ENCODE data around the gene CPA3. TPM values are rescaled to one million over a fixed set of nuclear protein-coding genes. Genes with fewer than 3 reads are reported as not detected.

The CPA3 gene
- total RNA-seq, 1 donor from 2014 or later: 1.4 TPM

DNA sequence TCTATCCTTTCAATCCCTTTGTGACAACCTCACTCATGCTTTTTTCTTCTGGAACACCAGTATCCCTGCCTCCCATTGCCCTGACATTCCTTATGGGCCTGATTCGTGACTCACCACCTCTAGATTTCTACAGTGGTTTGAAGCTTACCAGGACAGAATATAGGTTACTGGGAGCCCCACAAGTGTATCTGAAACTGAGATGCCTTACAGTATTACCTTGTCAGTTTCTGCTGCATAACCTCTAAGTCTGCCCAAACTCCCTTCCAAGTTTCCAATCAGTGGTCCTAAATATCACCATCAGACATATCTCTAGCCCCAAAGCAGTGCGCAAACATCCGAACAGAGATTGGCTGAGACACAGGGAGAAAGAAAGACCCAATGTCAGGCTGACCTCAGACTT lies 31.9 kb upstream of the CPA3 start:
- H3K4me3 ChIP-seq: no peak overlapping the region
- DNase-seq: no peak
- TF ChIP-seq, protein P1, sequence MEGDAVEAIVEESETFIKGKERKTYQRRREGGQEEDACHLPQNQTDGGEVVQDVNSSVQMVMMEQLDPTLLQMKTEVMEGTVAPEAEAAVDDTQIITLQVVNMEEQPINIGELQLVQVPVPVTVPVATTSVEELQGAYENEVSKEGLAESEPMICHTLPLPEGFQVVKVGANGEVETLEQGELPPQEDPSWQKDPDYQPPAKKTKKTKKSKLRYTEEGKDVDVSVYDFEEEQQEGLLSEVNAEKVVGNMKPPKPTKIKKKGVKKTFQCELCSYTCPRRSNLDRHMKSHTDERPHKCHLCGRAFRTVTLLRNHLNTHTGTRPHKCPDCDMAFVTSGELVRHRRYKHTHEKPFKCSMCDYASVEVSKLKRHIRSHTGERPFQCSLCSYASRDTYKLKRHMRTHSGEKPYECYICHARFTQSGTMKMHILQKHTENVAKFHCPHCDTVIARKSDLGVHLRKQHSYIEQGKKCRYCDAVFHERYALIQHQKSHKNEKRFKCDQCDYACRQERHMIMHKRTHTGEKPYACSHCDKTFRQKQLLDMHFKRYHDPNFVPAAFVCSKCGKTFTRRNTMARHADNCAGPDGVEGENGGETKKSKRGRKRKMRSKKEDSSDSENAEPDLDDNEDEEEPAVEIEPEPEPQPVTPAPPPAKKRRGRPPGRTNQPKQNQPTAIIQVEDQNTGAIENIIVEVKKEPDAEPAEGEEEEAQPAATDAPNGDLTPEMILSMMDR (IDR thresholded peaks at IDR 0.05; ENCODE audit: borderline replicate concordance): no peak
- intact Hi-C loops (cut with micrococcal nuclease): no loop called here
- no peaks in the 10 kb centered on the region for H3K27me3 ChIP-seq (ENCODE audit: low read depth)
- H3K9me3 ChIP-seq (replicated peaks): no peaks in the 10 kb centered on the region
- no peaks in the 10 kb centered on the region for H3K36me3 ChIP-seq
- no peaks in the 10 kb centered on the region for H3K4me1 ChIP-seq
- H3K27ac ChIP-seq (replicated peaks): no peak overlapping the region

DNA sequence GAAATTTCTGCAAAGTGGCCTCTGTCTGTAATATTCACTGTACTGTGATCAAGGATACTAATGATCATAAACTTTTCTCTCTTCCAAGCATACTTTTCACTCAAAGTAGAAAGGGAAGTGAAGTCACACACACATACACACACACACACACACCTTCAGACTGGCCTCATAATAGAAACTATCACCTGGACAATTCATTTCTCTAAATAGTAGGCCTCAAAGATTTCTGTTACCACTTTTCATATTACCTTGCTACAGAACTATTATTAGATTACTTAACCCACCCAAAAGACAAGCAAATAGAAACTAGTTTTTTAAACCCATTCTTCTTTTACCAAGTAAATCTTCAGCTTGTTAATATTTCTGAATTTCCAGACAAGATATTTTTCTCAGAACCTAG lies 25.3 kb upstream of the CPA3 start:
- TF ChIP-seq, protein P1 (IDR thresholded peaks at IDR 0.05; ENCODE audit: borderline replicate concordance): no peak
- no peaks in the 10 kb centered on the region for H3K4me1 ChIP-seq
- intact Hi-C loops (cut with micrococcal nuclease): no loop called here
- H3K9me3 ChIP-seq (replicated peaks): no peaks in the 10 kb centered on the region
- DNase-seq: no peak
- peaks cover 8% of the 10 kb centered on the region for H3K27me3 ChIP-seq (ENCODE audit: low read depth)
- no peak overlapping the region for H3K4me3 ChIP-seq
- H3K27ac ChIP-seq (replicated peaks): no peak overlapping the region
- no peaks in the 10 kb centered on the region for H3K36me3 ChIP-seq

DNA sequence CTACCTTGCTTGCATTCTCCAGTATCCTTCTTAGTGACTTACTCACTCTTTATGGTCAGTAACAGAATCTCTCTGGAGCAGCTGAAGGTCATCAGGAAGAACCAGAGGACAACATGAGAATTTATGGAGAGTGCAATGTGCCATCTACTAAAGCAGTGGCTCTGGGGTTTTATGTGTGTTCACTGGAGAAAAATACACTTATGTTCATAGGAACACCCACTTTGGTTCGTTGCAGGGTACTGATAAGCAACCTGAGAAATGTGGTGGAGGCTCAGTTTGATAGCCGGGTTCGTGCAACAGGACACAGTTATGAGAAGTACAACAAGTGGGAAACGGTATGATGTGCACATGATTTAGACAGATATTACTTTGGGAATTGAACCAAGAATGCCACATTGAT lies 24.6 kb upstream of the CPA3 start:
- no peaks in the 10 kb centered on the region for H3K4me1 ChIP-seq
- H3K9me3 ChIP-seq (replicated peaks): no peaks in the 10 kb centered on the region
- intact Hi-C loops (cut with micrococcal nuclease): no loop called here
- peaks cover 8% of the 10 kb centered on the region for H3K27me3 ChIP-seq (ENCODE audit: low read depth)
- no peaks in the 10 kb centered on the region for H3K36me3 ChIP-seq
- no peak overlapping the region for H3K27ac ChIP-seq (replicated peaks)
- no peak overlapping the region for H3K4me3 ChIP-seq
- TF ChIP-seq, protein P1 (IDR thresholded peaks at IDR 0.05; ENCODE audit: borderline replicate concordance): no peak
- DNase-seq: no peak

DNA sequence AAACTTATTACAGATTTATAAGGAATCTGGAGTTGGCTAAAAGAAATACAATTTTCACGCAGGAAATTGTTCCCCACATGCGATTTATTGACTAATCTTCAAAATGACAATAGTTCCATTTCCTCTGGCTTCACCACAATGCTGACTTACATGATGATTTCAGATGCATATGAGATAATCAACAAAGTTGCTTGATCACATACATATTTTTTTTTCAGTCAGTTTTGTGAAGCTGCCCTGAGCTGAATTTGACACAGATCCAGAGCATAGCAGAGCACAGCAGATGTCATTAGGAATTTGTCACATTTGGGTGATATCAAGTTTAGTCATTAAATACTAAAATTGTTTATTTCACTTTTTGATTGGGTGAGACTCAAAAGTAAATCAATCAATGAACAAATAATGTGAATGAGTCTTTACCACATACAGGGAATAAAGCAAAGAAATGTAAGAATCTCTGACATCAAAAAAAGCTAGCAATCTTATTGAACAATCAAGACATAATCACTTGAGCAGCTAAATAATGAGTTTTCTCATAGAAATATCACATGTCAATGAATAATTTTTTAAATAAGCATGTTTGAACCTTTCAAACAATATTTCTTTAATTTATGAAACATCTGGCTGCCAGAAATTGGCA lies 19.2 kb upstream of the CPA3 start:
- H3K36me3 ChIP-seq: no peaks in the 10 kb centered on the region
- H3K27ac ChIP-seq (replicated peaks): no peak overlapping the region
- no peak for DNase-seq
- no peak overlapping the region for H3K4me3 ChIP-seq
- TF ChIP-seq, protein P1 (IDR thresholded peaks at IDR 0.05; ENCODE audit: borderline replicate concordance): no peak
- no peaks in the 10 kb centered on the region for H3K9me3 ChIP-seq (replicated peaks)
- H3K27me3 ChIP-seq (ENCODE audit: low read depth): peaks cover 8% of the 10 kb centered on the region
- intact Hi-C loops (cut with micrococcal nuclease): no loop called here
- no peaks in the 10 kb centered on the region for H3K4me1 ChIP-seq

DNA sequence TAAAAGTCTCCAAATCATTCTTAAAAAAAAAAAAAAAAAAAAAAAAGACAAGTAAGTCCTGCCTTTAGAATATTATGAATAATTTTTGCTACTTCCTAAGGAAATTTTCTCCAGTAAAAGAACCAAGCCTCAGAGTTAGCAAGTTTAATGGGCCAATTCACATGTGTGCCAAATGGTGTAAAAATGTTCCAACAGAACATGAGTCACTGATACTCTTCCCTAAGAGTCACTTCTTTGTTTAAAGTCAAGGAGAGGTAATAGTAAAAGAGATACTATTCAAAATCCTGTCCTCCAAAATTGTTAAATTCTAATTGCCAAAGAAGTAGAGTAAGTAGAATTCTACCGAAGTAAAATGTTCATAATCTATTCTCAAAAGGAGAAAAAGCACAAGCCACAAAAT lies 17.7 kb upstream of the CPA3 start:
- H3K36me3 ChIP-seq: no peaks in the 10 kb centered on the region
- H3K4me1 ChIP-seq: no peaks in the 10 kb centered on the region
- H3K9me3 ChIP-seq (replicated peaks): no peaks in the 10 kb centered on the region
- DNase-seq: no peak
- TF ChIP-seq, protein P1 (IDR thresholded peaks at IDR 0.05; ENCODE audit: borderline replicate concordance): no peak
- intact Hi-C loops (cut with micrococcal nuclease): no loop called here
- peaks cover 1% of the 10 kb centered on the region for H3K27me3 ChIP-seq (ENCODE audit: low read depth)
- H3K4me3 ChIP-seq: no peak overlapping the region
- H3K27ac ChIP-seq (replicated peaks): no peak overlapping the region
